SK-N-SH (cell line): Measurements from ENCODE around the gene C3orf22. TPM values are rescaled to one million over a fixed set of nuclear protein-coding genes. Genes with fewer than 3 reads are reported as not detected.

Experiments used
- CTCF ChIA-PET: fragments of 300-600, 350-600 bp; formaldehyde crosslinking; extraction: SDS; loops from one replicate; lab custom pipeline; 2021; lab: Yijun Ruan, JAX
- POLR2A ChIA-PET: fragments of 350-600 bp; sonication (Branson Sonifier 250); formaldehyde crosslinking; extraction: SDS; loops from one replicate; lab custom pipeline; 2020; ENCODE audit warnings: antibody characterized with exemption, inconsistent platforms; lab: Yijun Ruan, JAX
- DNase-seq: peaks from one replicate; pipeline ENCODE4 v3.0.0; 2012
- H2AFZ ChIP-seq: fragments of 200-600 bp; sonication (generic); 2 replicates; pipeline ENCODE4 v1.8.1; 2016; ENCODE audit warnings: antibody characterized with exemption, mild to moderate bottlenecking, low read depth
- H3F3A ChIP-seq: fragments of 200-600 bp; sonication (generic); replicated peaks from 2 replicates; pipeline ENCODE3; 2016; ENCODE audit warnings: antibody characterized with exemption, mild to moderate bottlenecking; ENCODE audit not compliant: insufficient read depth
- H3K27ac ChIP-seq, 2 experiments: fragments of 200-500 bp in 1 of 2; fragments of 200-600 bp in 1 of 2; sonication (Bioruptor generic) in 1 of 2; sonication (generic), shearing (Covaris generic) in 1 of 2; 2 replicates each; pipeline versions ENCODE4 v1.5.1 to v1.6.1; 2014 to 2016; ENCODE audit warnings: low read depth in 2 of 2, inconsistent platforms in 1 of 2, low read length in 1 of 2, mild to moderate bottlenecking in 1 of 2, mixed read lengths in 1 of 2
- H3K27me3 ChIP-seq: fragments of 200-600 bp; sonication (generic), shearing (Covaris generic); 2 replicates; pipeline ENCODE4 v1.6.1; 2016; ENCODE audit warnings: mixed run types; ENCODE audit not compliant: insufficient read depth
- H3K36me3 ChIP-seq, 2 experiments: fragments of 200-500 bp in 1 of 2; fragments of 200-600 bp in 1 of 2; sonication (Bioruptor generic) in 1 of 2; sonication (generic) in 1 of 2; replicated peaks in 1 of 2; 2 replicates each; pipeline versions ENCODE3 to v1.5.1; 2014 to 2016; ENCODE audit warnings: low read length in 1 of 2, mild to moderate bottlenecking in 1 of 2; ENCODE audit not compliant: insufficient read depth in 2 of 2, control insufficient read depth in 1 of 2
- H3K4me1 ChIP-seq, 2 experiments: fragments of 200-500 bp in 1 of 2; fragments of 200-600 bp in 1 of 2; sonication (Bioruptor generic) in 1 of 2; sonication (generic), shearing (Covaris generic) in 1 of 2; 2 replicates each; pipeline versions ENCODE4 v1.5.1 to v1.6.1; 2014 to 2016; ENCODE audit warnings: low read depth in 1 of 2, low read length in 1 of 2, mixed run types in 1 of 2; ENCODE audit not compliant: insufficient read depth in 2 of 2, control insufficient read depth in 1 of 2
- H3K4me2 ChIP-seq: fragments of 200-600 bp; sonication (generic), shearing (Covaris generic); 2 replicates; pipeline ENCODE4 v1.6.1; 2017; ENCODE audit warnings: mixed run types
- H3K4me3 ChIP-seq, 2 experiments: fragments of 200-500 bp in 1 of 2; fragments of 200-600 bp in 1 of 2; sonication (Bioruptor generic) in 1 of 2; sonication (generic), shearing (Covaris generic) in 1 of 2; 2 replicates each; pipeline versions ENCODE4 v1.5.1 to v1.8.1; 2014 to 2016; ENCODE audit warnings: low read depth in 2 of 2, inconsistent platforms in 1 of 2, low read length in 1 of 2, mild to moderate bottlenecking in 1 of 2, mixed read lengths in 1 of 2, moderate library complexity in 1 of 2
- H3K79me2 ChIP-seq: fragments of 200-600 bp; sonication (generic); 2 replicates; pipeline ENCODE4 v1.8.1; 2017; ENCODE audit warnings: mild to moderate bottlenecking; ENCODE audit not compliant: insufficient read depth
- H3K9ac ChIP-seq: fragments of 200-600 bp; sonication (generic); 2 replicates; pipeline ENCODE4 v1.6.1; 2017; ENCODE audit warnings: mixed run types
- H3K9me2 ChIP-seq: fragments of 200-600 bp; sonication (generic); 2 replicates; pipeline ENCODE4 v1.6.1; 2017; ENCODE audit warnings: mixed run types
- H3K9me3 ChIP-seq: fragments of 200-600 bp; sonication (generic); 2 replicates; pipeline ENCODE4 v1.6.1; 2017; ENCODE audit warnings: mixed run types, mild to moderate bottlenecking, moderate library complexity
- H4K20me1 ChIP-seq: fragments of 200-600 bp; sonication (generic); 2 replicates; pipeline ENCODE4 v1.6.1; 2017; ENCODE audit warnings: mild to moderate bottlenecking, mixed run types; ENCODE audit not compliant: insufficient read depth
- CHD2 ChIP-seq: fragments of 150-350 bp; IDR thresholded peaks from 2 replicates; pipeline ENCODE4 v1.6.1; 2018; ENCODE audit warnings: low read length; ENCODE audit not compliant: partially characterized antibody
- EP300 ChIP-seq, 2 experiments: IDR thresholded peaks; 2 replicates each; pipeline versions ENCODE4 v1.4.0 to v1.6.1; 2012; ENCODE audit warnings: borderline replicate concordance in 1 of 2, low read depth in 1 of 2, low read length in 1 of 2
- EZH2phosphoT487 ChIP-seq: fragments of 200-600 bp; sonication (generic); IDR thresholded peaks from 2 replicates; pipeline ENCODE4 v1.6.1; 2017; ENCODE audit warnings: low read depth, mixed run types, mild to moderate bottlenecking, antibody characterized with exemption, moderate library complexity, borderline replicate concordance
- FOSL2 ChIP-seq: IDR thresholded peaks from 2 replicates; pipeline ENCODE4 v1.4.0; 2012; ENCODE audit warnings: low read depth, mild to moderate bottlenecking, moderate library complexity, borderline replicate concordance
- FOXJ3 ChIP-seq: sonication (generic); formaldehyde crosslinking; IDR thresholded peaks from 2 replicates; pipeline ENCODE4 v1.5.1; 2020; ENCODE audit warnings: mild to moderate bottlenecking, missing genetic modification reagents
- FOXM1 ChIP-seq: IDR thresholded peaks from 2 replicates; pipeline ENCODE4 v1.4.0; 2012; ENCODE audit warnings: low read depth, mild to moderate bottlenecking
- JUND ChIP-seq: IDR thresholded peaks from 2 replicates; pipeline ENCODE4 v1.4.0; 2012
- MAX ChIP-seq: IDR thresholded peaks from 2 replicates; pipeline ENCODE4 v1.4.0; 2012; ENCODE audit warnings: low read depth
- MEF2A ChIP-seq: IDR thresholded peaks from 2 replicates; pipeline ENCODE4 v1.4.0; 2012; ENCODE audit warnings: low read depth, borderline replicate concordance
- NFIC ChIP-seq: IDR thresholded peaks from 2 replicates; pipeline ENCODE4 v1.4.0; 2012; ENCODE audit warnings: borderline replicate concordance
- POLR2AphosphoS5 ChIP-seq: IDR thresholded peaks from 2 replicates; pipeline ENCODE4 v1.6.1; 2012; ENCODE audit warnings: low read depth, low read length
- RCOR1 ChIP-seq: fragments of 150-350 bp; IDR thresholded peaks from 2 replicates; pipeline ENCODE4 v1.6.1; 2017; ENCODE audit warnings: antibody characterized with exemption, low read length
- REST ChIP-seq: IDR thresholded peaks from 2 replicates; pipeline ENCODE4 v1.6.1; 2012; ENCODE audit warnings: mild to moderate bottlenecking, low read depth, low read length, moderate library complexity
- RFX5 ChIP-seq: IDR thresholded peaks from 2 replicates; pipeline ENCODE4 v1.6.1; 2012; ENCODE audit warnings: mild to moderate bottlenecking, improper control_type of control experiment, low read length
- SMC3 ChIP-seq: IDR thresholded peaks from 2 replicates; pipeline ENCODE4 v1.6.1; 2012; ENCODE audit warnings: low read depth, low read length, improper control_type of control experiment
- TAF1 ChIP-seq: IDR thresholded peaks from 2 replicates; pipeline ENCODE4 v1.6.1; 2012; ENCODE audit warnings: low read depth, mild to moderate bottlenecking, low read length, moderate library complexity, borderline replicate concordance
- USF1 ChIP-seq: IDR thresholded peaks from 2 replicates; pipeline ENCODE4 v1.4.0; 2012; ENCODE audit warnings: low read depth, borderline replicate concordance
- USF2 ChIP-seq: fragments of 150-350 bp; IDR thresholded peaks from 2 replicates; pipeline ENCODE4 v1.6.1; 2017; ENCODE audit warnings: antibody characterized with exemption, low read length, low read depth, borderline replicate concordance
- YY1 ChIP-seq: IDR thresholded peaks from 2 replicates; pipeline ENCODE4 v1.4.0; 2012; ENCODE audit warnings: low read depth, mild to moderate bottlenecking
- ZBTB33 ChIP-seq: IDR thresholded peaks from 2 replicates; pipeline ENCODE4 v1.4.0; 2012; ENCODE audit warnings: low read depth, borderline replicate concordance
- WGBS: methylation state at CpG from one replicate; pipeline ENCODE4 v1.1.6; 2017; ENCODE audit warnings: low lambda C conversion rate; 5-methylcytosine and 5-hydroxymethylcytosine counted together
- polyA plus RNA-seq, 3 experiments: library from polyadenylated mRNA; depleted of rRNA; stranded (reverse); fragments of >200 nt; gene quantifications; 2 replicates each; pipeline ENCODE4 v1.2.3, GENCODE V29; 2012

The C3orf22 gene
- polyA plus RNA-seq, 1 of the 3 experiments (the other 2 are of a cell fraction) = not detected

- Histone ChIP-seq H3K27me3 (peaks cover 10% of the 10 kb centered on the region; the same call in 1 of the 2 replicates), H3K4me2 (no peak overlapping the region), H3K9me3 (no peaks in the 10 kb centered on the region), H3F3A (no peaks in the 10 kb centered on the region), H3K36me3 (no peaks in the 10 kb centered on the region), H3K79me2 (no peaks in the 10 kb centered on the region), H3K9ac (no peak overlapping the region), H3K4me3 (no peak overlapping the region), H3K9me2 (no peaks in the 10 kb centered on the region)
- CTCF ChIA-PET = interaction anchor here (0.8 to 7.0 kb wide), 2 partner anchors 15 to 33 kb away, joined by 3 to 45 read pairs; partner anchors contain the start of genes CHST13 and ZXDC
- POLR2A ChIA-PET = no interaction called here
- WGBS = 90% methylated on average over 4 of the region's 4 CpGs
- TF ChIP-seq POLR2AphosphoS5 = no peak
- TF ChIP-seq NFIC = no peak
- TF ChIP-seq RFX5 = no peak
- no peak for TF ChIP-seq USF1
- no peak for TF ChIP-seq CHD2
- TF ChIP-seq FOXJ3 = no peak
- TF ChIP-seq TAF1 = no peak
- no peak for TF ChIP-seq FOSL2
- no peak for TF ChIP-seq USF2
- TF ChIP-seq ZBTB33 = no peak
- TF ChIP-seq FOXM1 = no peak
- no peak for TF ChIP-seq EZH2phosphoT487
- TF ChIP-seq YY1 = no peak
- no peak for TF ChIP-seq REST
- TF ChIP-seq RCOR1 = no peak
- no peak for TF ChIP-seq SMC3
- TF ChIP-seq EP300 (IDR thresholded peaks at IDR 0.05; ENCODE audit: borderline replicate concordance in 1 of 2, low read depth in 1 of 2, low read length in 1 of 2) = no peak
- TF ChIP-seq MEF2A = no peak
- TF ChIP-seq MAX = no peak
- TF ChIP-seq JUND = no peak
- TF ChIP-seq, all 33 proteins: peak for 0
- no peak for DNase-seq
- H2AFZ ChIP-seq = no peak overlapping the region
- H4K20me1 ChIP-seq = no peaks in the 10 kb centered on the region
- H3K4me1 ChIP-seq = peaks cover 0 to 4% of the 10 kb centered on the region in 2 experiments; a peak in 1 of 4 replicates
- no peak overlapping the region for H3K27ac ChIP-seq
Observed at GRCh38 chr3:126508564-126508964, 50.2 kb downstream of the C3orf22 start.
